HEK293T (cell line): ENCODE results near the gene LRRC27.
"Not testable (repeated sequence)": the region's sequence is repeated elsewhere in the genome, so short reads cannot be mapped to it uniquely, and the experiment has no call there.

ENCODE experiments used
- CTCF ChIA-PET: fragments of 350-600 bp; formaldehyde crosslinking; extraction: SDS; loops from one replicate; lab custom pipeline; 2021; ENCODE audit warnings: antibody characterized with exemption, inconsistent platforms; lab: Yijun Ruan, JAX
- POLR2A ChIA-PET: fragments of 350-600 bp; formaldehyde crosslinking; extraction: SDS; loops from one replicate; lab custom pipeline; 2020; ENCODE audit warnings: antibody characterized with exemption, inconsistent platforms; lab: Yijun Ruan, JAX
- DNase-seq: peaks from one replicate; pipeline ENCODE4 v3.0.0; 2012; ENCODE audit warnings: mixed read lengths; ENCODE audit errors: extremely low spot score
- ARNT ChIP-seq: fragments of 450-650 bp; IDR thresholded peaks from 2 replicates; pipeline ENCODE4 v1.6.1; 2017; ENCODE audit warnings: mild to moderate bottlenecking
- BHLHE40 ChIP-seq: fragments of 450-650 bp; IDR thresholded peaks from 2 replicates; pipeline ENCODE4 v1.6.1; 2016; ENCODE audit warnings: mild to moderate bottlenecking, moderate library complexity, borderline replicate concordance
- CTBP1 ChIP-seq: fragments of 450-650 bp; IDR thresholded peaks from 2 replicates; pipeline ENCODE4 v1.6.1; 2016; ENCODE audit warnings: borderline replicate concordance
- ELF4 ChIP-seq: fragments of 450-650 bp; IDR thresholded peaks from 2 replicates; pipeline ENCODE4 v1.6.1; 2017; ENCODE audit warnings: antibody characterized with exemption
- FOXA1 ChIP-seq: fragments of 450-650 bp; IDR thresholded peaks from 2 replicates; pipeline ENCODE4 v1.6.1; 2016; ENCODE audit warnings: mild to moderate bottlenecking
- FOXK2 ChIP-seq: fragments of 450-650 bp; IDR thresholded peaks from 2 replicates; pipeline ENCODE4 v1.6.1; 2016; ENCODE audit warnings: mild to moderate bottlenecking
- FOXM1 ChIP-seq: fragments of 450-650 bp; IDR thresholded peaks from 2 replicates; pipeline ENCODE4 v1.6.1; 2017; ENCODE audit warnings: mild to moderate bottlenecking, borderline replicate concordance
- HDGF ChIP-seq: fragments of 450-650 bp; IDR thresholded peaks from 2 replicates; pipeline ENCODE4 v1.6.1; 2017; ENCODE audit warnings: antibody characterized with exemption, borderline replicate concordance
- L3MBTL2 ChIP-seq: fragments of 450-650 bp; conservative IDR thresholded peaks from 2 replicates; pipeline ENCODE4 v1.6.1; 2016; ENCODE audit warnings: mild to moderate bottlenecking
- LEF1 ChIP-seq: fragments of 450-650 bp; IDR thresholded peaks from 2 replicates; pipeline ENCODE4 v1.6.1; 2017; ENCODE audit warnings: mild to moderate bottlenecking, borderline replicate concordance
- NFRKB ChIP-seq: fragments of 450-650 bp; IDR thresholded peaks from 2 replicates; pipeline ENCODE4 v1.6.1; 2016; ENCODE audit warnings: mild to moderate bottlenecking, moderate library complexity
- SP1 ChIP-seq: fragments of 450-650 bp; IDR thresholded peaks from 2 replicates; pipeline ENCODE4 v1.6.1; 2017
- SUZ12 ChIP-seq: fragments of 450-650 bp; IDR thresholded peaks from 2 replicates; pipeline ENCODE4 v1.6.1; 2016; ENCODE audit warnings: mild to moderate bottlenecking
- TARDBP ChIP-seq: fragments of 450-650 bp; IDR thresholded peaks from 2 replicates; pipeline ENCODE4 v1.6.1; 2016
- ZNF384 ChIP-seq: fragments of 450-650 bp; IDR thresholded peaks from 2 replicates; pipeline ENCODE4 v1.6.1; 2016
- TF ChIP-seq, protein P1 (sequence below): fragments of 450-650 bp; IDR thresholded peaks from 2 replicates; pipeline ENCODE4 v1.6.1; 2016

Gene LRRC27

DNA sequence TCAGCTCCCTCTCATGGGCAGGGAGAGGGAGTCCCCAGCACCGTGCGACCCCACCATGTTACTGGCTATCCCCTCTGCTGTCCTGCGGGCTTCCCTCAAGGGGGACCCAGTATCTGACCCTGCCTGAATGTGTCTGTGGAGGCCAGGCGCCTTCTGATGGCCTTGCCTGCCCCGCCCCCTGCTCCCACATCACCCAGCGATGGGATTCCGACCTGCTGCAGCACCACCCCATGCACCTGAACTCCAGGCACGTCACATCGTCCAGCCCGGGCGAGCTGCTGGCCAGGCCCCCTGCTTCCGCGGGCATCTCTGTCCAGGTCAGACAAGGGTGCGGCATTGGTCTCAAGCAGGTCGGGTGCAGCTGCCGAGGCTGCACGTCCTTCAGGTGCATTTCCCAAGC, 19.0 kb downstream of the LRRC27 start:
- POLR2A ChIA-PET = interaction anchor here (1.9 kb wide), 1 partner anchor 15 kb away, joined by 6 read pairs; no protein-coding TSS in a partner anchor
- CTCF ChIA-PET = interaction anchor here (0.9 kb wide), 1 partner anchor 10 kb away, joined by 3 read pairs; no protein-coding TSS in a partner anchor
- no peak for TF ChIP-seq ARNT
- TF ChIP-seq FOXK2 = no peak
- TF ChIP-seq BHLHE40 = no peak
- no peak for TF ChIP-seq HDGF
- TF ChIP-seq, protein P1, sequence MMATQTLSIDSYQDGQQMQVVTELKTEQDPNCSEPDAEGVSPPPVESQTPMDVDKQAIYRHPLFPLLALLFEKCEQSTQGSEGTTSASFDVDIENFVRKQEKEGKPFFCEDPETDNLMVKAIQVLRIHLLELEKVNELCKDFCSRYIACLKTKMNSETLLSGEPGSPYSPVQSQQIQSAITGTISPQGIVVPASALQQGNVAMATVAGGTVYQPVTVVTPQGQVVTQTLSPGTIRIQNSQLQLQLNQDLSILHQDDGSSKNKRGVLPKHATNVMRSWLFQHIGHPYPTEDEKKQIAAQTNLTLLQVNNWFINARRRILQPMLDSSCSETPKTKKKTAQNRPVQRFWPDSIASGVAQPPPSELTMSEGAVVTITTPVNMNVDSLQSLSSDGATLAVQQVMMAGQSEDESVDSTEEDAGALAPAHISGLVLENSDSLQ = no peak
- no peak for TF ChIP-seq NFRKB
- no peak for TF ChIP-seq SP1
- no peak for TF ChIP-seq SUZ12
- TF ChIP-seq TARDBP = no peak
- no peak for TF ChIP-seq ZNF384
- no peak for TF ChIP-seq FOXM1
- no peak for TF ChIP-seq L3MBTL2
- TF ChIP-seq CTBP1 = no peak
- no peak for TF ChIP-seq FOXA1
- no peak for DNase-seq

DNA sequence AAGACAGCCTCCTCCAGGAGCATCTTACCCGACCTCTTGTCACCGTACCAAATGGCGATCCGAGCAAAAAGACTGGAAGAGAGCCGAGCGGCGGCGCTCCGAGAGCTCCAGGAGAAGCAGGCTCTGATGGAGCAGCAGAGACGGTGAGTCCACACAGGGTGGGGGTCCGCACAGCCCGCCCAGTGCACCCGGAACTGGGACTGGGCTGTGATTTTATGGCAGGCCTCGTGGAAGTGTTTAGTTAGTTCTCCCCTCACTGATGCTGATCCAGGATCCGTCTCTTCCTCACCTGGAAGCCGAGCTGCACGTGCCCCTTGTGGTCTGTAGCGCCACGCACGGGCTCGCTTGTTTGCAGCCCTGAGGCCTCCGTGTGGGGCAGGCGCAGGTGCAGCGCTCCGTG, 19.6 kb downstream of the LRRC27 start:
- ChIA-PET CTCF (interaction anchor here (0.9 kb wide), 1 partner anchor 9 kb away, joined by 3 read pairs; no protein-coding TSS in a partner anchor), POLR2A (interaction anchor here (1.9 kb wide), 1 partner anchor 16 kb away, joined by 6 read pairs; no protein-coding TSS in a partner anchor)
- DNase-seq = no peak
- no peak for TF ChIP-seq ZNF384
- TF ChIP-seq, protein P1 = no peak
- no peak for TF ChIP-seq FOXM1
- TF ChIP-seq HDGF = no peak
- TF ChIP-seq CTBP1 = no peak
- TF ChIP-seq BHLHE40 = no peak
- no peak for TF ChIP-seq ELF4
- TF ChIP-seq FOXK2 = no peak
- no peak for TF ChIP-seq TARDBP
- TF ChIP-seq SP1 = no peak
- no peak for TF ChIP-seq SUZ12
- no peak for TF ChIP-seq NFRKB
- TF ChIP-seq ARNT = no peak
- no peak for TF ChIP-seq FOXA1
- no peak for TF ChIP-seq LEF1
- no peak for TF ChIP-seq L3MBTL2

DNA sequence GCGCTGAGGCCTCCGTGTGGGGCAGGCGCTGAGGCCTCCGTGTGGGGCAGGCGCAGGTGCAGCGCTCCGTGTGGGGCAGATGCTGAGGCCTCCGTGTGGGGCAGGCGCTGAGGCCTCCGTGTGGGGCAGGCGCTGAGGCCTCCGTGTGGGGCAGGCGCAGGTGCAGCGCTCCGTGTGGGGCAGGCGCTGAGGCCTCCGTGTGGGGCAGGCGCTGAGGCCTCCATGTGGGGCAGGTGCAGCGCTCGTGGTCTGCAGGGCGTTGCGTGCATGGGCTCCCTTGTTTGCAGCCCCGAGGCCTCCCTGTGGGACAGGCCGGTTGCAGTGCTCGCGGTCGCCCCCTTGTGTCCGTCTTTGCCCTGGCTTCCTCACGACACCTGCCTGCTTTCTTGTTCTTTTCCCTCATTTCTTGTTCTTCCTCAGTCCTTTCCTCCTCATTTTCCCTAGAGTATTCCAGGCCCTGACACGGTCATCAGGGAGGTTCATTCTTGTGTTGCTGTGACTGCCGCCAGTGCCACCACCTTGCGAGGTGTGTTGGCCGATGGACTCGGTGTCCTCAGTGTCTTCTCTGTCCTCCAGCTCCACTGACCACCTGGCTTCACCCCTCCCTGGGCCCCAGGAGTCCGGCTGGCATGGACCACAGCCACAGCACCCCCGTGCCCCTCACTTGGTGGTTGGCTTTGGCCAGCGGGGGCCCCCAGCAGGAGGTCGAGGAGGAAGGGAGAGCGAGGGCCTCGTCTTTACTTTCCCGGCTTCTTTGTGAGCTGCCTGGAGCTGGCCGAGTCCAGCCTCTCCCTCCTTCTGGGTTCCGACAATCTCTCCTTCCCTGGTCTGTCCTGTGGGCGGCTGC, 20.7 kb downstream of the LRRC27 start:
- POLR2A ChIA-PET = not testable (repeated sequence)
- CTCF ChIA-PET = interaction anchor here (0.8 to 1.0 kb wide), 2 partner anchors 10 to 66 kb away, joined by 3 read pairs; no protein-coding TSS in a partner anchor
- DNase-seq = peak; percentile 90
- 0 out of 2 replicates have a peak, but pooled peaks have one; percentile 8 for TF ChIP-seq ARNT

DNA sequence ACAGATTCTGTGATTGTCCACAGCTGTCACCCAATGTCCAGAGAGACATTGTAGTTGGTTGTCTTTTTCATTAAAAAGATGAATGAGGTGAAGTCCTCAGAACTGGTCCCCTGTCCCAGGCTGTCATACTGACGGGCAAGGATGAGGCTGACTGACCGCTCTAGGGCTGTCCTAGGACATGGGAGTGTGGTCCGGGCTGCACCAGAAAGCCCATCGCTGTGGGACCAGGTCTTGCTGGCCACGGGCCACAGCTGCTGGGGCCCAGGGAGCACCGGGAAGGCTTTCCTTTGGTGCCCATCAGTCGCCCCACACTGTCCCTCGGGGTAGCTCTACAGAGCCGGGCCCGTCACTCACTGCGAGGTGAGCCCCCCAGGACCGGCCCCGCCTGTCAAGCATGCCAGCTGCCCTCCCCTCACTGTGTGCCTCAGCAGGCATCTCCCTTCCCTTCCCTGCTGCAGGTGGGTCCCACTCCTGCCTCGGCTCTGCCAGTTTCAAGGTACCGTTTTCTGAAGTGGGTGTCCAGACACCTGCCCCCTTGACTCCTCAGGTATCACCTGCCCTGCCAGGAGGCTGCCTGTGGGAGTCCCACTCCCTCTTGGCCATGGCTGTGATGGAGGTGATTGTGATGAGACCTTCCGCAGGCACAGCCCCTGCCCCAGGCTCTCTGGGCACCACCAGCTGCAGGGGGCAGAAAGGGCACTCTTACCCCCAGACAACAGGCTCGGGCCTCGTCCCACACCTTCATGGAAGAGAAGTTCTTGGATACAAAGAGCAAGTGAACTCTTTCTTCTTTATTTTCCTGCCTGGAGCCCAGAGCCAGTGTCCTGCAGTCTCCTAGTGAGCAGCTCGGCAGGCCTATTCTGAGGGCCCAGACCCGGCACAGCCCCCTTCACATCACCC, 21.7 kb downstream of the LRRC27 start:
- ChIA-PET CTCF (interaction anchor here (0.8 to 1.0 kb wide), 2 partner anchors 9 to 65 kb away, joined by 3 read pairs; no protein-coding TSS in a partner anchor), POLR2A (no interaction called here)
- TF ChIP-seq ELF4 (no peak), TARDBP (no peak), ARNT (no peak), L3MBTL2 (no peak), CTBP1 (no peak), BHLHE40 (no peak), SUZ12 (no peak), NFRKB (no peak), HDGF (no peak), LEF1 (no peak), ZNF384 (no peak), FOXA1 (no peak), FOXK2 (no peak), FOXM1 (no peak), SP1 (no peak)
- TF ChIP-seq, protein P1 = no peak
- DNase-seq = no peak

DNA sequence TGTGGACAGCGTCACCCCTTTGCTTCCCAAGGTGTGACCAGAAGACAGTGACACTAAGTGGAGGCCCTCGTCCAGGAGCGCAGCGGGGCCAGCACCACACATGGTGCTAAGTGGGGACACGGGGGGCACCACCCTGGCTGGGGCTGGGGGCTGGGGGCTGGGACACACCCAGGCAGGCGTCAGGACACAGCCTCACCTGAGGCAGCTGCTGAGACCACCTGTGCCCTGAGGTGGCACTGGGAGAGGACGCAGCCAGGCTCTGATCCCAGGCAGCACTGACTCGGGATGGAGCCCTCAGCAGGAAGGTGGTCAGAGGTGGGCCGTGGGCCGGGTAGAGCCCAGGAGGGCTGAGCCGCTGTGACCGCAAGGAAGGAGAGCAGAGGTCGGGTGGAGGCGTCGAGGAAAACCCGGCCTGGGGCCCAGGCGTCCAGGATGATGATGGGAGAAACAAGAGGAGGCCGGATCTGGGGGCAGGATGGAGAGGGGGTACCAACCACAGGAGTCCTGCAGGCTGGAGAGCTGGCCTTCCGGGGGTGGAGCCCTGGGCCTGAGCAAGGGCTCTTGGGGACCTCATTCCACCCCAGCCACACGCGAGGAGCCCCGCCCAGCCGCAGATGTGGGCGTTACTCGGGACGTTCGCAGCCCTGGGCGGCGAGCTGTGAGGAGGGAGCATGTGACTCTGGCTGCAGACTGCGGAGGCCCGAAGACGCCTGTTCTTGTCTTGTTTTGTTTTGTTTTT, 22.5 kb downstream of the LRRC27 start:
- CTCF ChIA-PET = no interaction called here
- DNase-seq = no peak
- no peak for TF ChIP-seq ZNF384
- TF ChIP-seq CTBP1 = no peak
- no peak for TF ChIP-seq L3MBTL2
- TF ChIP-seq FOXA1 = no peak
- POLR2A ChIA-PET = no interaction called here
